GM13976 (cell line): ENCODE measurements around the gene RASSF3.

Experiments
- DNase-seq: peaks from one replicate; pipeline ENCODE4 v3.0.0; 2012; ENCODE audit warnings: low spot score
- CTCF ChIP-seq: IDR thresholded peaks from 2 replicates; pipeline ENCODE4 v1.5.1; 2012; ENCODE audit warnings: borderline replicate concordance, mild to moderate bottlenecking; ENCODE audit not compliant: insufficient read depth; ENCODE audit errors: extremely low read depth, missing control alignments, control extremely low read depth
- in situ Hi-C: fragments of 300-500 bp; cut with MboI; formaldehyde crosslinking; loops from one replicate; pipeline ENCODE4 v1.12.0; 2022; ENCODE audit warnings: low sequenced_read_pairs, mixed read lengths, inconsistent platforms; ENCODE audit not compliant: unreplicated experiment

The RASSF3 gene

GRCh38 chr12:64673490-64674169, 63.3 kb downstream of the RASSF3 start:
- no peak for TF ChIP-seq CTCF
- DNase-seq = no peak
- in situ Hi-C loops = no loop called here

- in situ Hi-C loops = no loop called here
- DNase-seq = no peak
- TF ChIP-seq CTCF = no peak
Observed at GRCh38 chr12:64674367-64674922, 64.2 kb downstream of the RASSF3 start.

GRCh38 chr12:64675795-64676194, 65.5 kb downstream of the RASSF3 start:
- TF ChIP-seq CTCF = no peak
- in situ Hi-C loops = no loop called here
- DNase-seq = no peak

GRCh38 chr12:64678248-64678647, 68.0 kb downstream of the RASSF3 start:
- TF ChIP-seq CTCF = no peak
- DNase-seq = no peak
- in situ Hi-C loops = no loop called here

- in situ Hi-C loops = no loop called here
- no peak for TF ChIP-seq CTCF
Observed at GRCh38 chr12:64678835-64679234, 68.5 kb downstream of the RASSF3 start.

GRCh38 chr12:64679487-64680001, 69.2 kb downstream of the RASSF3 start:
- TF ChIP-seq CTCF = no peak
- DNase-seq = no peak
- in situ Hi-C loops = no loop called here

More at GRCh38 chr12:64678835-64679234, 68.5 kb downstream of the RASSF3 start:
- DNase-seq = no peak
